ENCODE results near the gene RAB11FIP3. TPM values are rescaled to one million over a fixed set of nuclear protein-coding genes. Genes with fewer than 3 reads are reported as not detected.

Gene RAB11FIP3
- total and polyA plus RNA-seq, 4 donors = 22.0 to 68.8 (median 61.9) TPM

GRCh38 chr16:553601-554296, 128.3 kb downstream of the RAB11FIP3 start:
- H3K36me3 ChIP-seq (ENCODE audit: control insufficient read depth in 1 of 2, insufficient read depth in 2 of 2, low read length in 1 of 2) = no peaks in the 10 kb centered on the region
- H3K4me3 ChIP-seq (ENCODE audit: low read length in 2 of 2) = no peak overlapping the region
- intact Hi-C loops (cut with DNase I) = no loop called here
- 94 to 97% methylated on average over 28 to 33 of the region's 33 CpGs for WGBS, 2 donors
- H3K9me3 ChIP-seq (ENCODE audit: control insufficient read depth, low read length) = no peaks in the 10 kb centered on the region
- H3K27me3 ChIP-seq (ENCODE audit: control insufficient read depth in 1 of 2, insufficient read depth in 2 of 2, low read length in 1 of 2) = no peaks in the 10 kb centered on the region
- no peaks in the 10 kb centered on the region for H3K4me1 ChIP-seq (ENCODE audit: control insufficient read depth in 1 of 2, insufficient read depth in 2 of 2, low read length in 2 of 2)
- no peak for ATAC-seq (ENCODE audit: low FRiP score)
- no peak for DNase-seq
- H3K27ac ChIP-seq (ENCODE audit: low read depth in 1 of 2, low read length in 2 of 2) = no peak overlapping the region

- H3K27me3 ChIP-seq (ENCODE audit: control insufficient read depth in 1 of 2, insufficient read depth in 2 of 2, low read length in 1 of 2) = no peaks in the 10 kb centered on the region
- WGBS, 2 donors = 85 to 88% methylated on average over 11 of the region's 11 CpGs
- no peaks in the 10 kb centered on the region for H3K4me1 ChIP-seq (ENCODE audit: control insufficient read depth in 1 of 2, insufficient read depth in 2 of 2, low read length in 2 of 2)
- H3K9me3 ChIP-seq (ENCODE audit: control insufficient read depth, low read length) = no peaks in the 10 kb centered on the region
- intact Hi-C loops (cut with DNase I) = no loop called here
- no peak overlapping the region for H3K4me3 ChIP-seq (ENCODE audit: low read length in 2 of 2)
- H3K36me3 ChIP-seq (ENCODE audit: control insufficient read depth in 1 of 2, insufficient read depth in 2 of 2, low read length in 1 of 2) = no peaks in the 10 kb centered on the region
- ATAC-seq (ENCODE audit: low FRiP score) (no peak), DNase-seq (no peak)
- no peak overlapping the region for H3K27ac ChIP-seq (ENCODE audit: low read depth in 1 of 2, low read length in 2 of 2)
Measured at GRCh38 chr16:554297-554621, 128.8 kb downstream of the RAB11FIP3 start.

GRCh38 chr16:554640-555365, 129.4 kb downstream of the RAB11FIP3 start:
- ATAC-seq (ENCODE audit: low FRiP score) = no peak
- WGBS, 2 donors = 81 to 85% methylated on average over 47 to 54 of the region's 54 CpGs
- Histone ChIP-seq H3K4me3 (ENCODE audit: low read length in 2 of 2) (no peak overlapping the region), H3K36me3 (ENCODE audit: control insufficient read depth in 1 of 2, insufficient read depth in 2 of 2, low read length in 1 of 2) (no peaks in the 10 kb centered on the region), H3K27ac (ENCODE audit: low read depth in 1 of 2, low read length in 2 of 2) (no peak overlapping the region), H3K27me3 (ENCODE audit: control insufficient read depth in 1 of 2, insufficient read depth in 2 of 2, low read length in 1 of 2) (no peaks in the 10 kb centered on the region), H3K9me3 (ENCODE audit: control insufficient read depth, low read length) (no peaks in the 10 kb centered on the region), H3K4me1 (ENCODE audit: control insufficient read depth in 1 of 2, insufficient read depth in 2 of 2, low read length in 2 of 2) (no peaks in the 10 kb centered on the region)
- intact Hi-C loops (cut with DNase I) = no loop called here
- no peak for DNase-seq

- H3K4me1 ChIP-seq (ENCODE audit: control insufficient read depth in 1 of 2, insufficient read depth in 2 of 2, low read length in 2 of 2) = no peaks in the 10 kb centered on the region
- DNase-seq (no peak), ATAC-seq (ENCODE audit: low FRiP score) (no peak)
- intact Hi-C loops (cut with DNase I) = no loop called here
- no peak overlapping the region for H3K27ac ChIP-seq (ENCODE audit: low read depth in 1 of 2, low read length in 2 of 2)
- H3K4me3 ChIP-seq (ENCODE audit: low read length in 2 of 2) = no peak overlapping the region
- WGBS, 2 donors = 81 to 82% methylated on average over 28 to 32 of the region's 32 CpGs
- no peaks in the 10 kb centered on the region for H3K27me3 ChIP-seq (ENCODE audit: control insufficient read depth in 1 of 2, insufficient read depth in 2 of 2, low read length in 1 of 2)
- H3K9me3 ChIP-seq (ENCODE audit: control insufficient read depth, low read length) = no peaks in the 10 kb centered on the region
- no peaks in the 10 kb centered on the region for H3K36me3 ChIP-seq (ENCODE audit: control insufficient read depth in 1 of 2, insufficient read depth in 2 of 2, low read length in 1 of 2)
Measured at GRCh38 chr16:555528-556473, 130.4 kb downstream of the RAB11FIP3 start.

- no peak for ATAC-seq (ENCODE audit: low FRiP score)
- Histone ChIP-seq H3K9me3 (ENCODE audit: control insufficient read depth, low read length) (no peaks in the 10 kb centered on the region), H3K4me3 (ENCODE audit: low read length in 2 of 2) (no peak overlapping the region), H3K27ac (ENCODE audit: low read depth in 1 of 2, low read length in 2 of 2) (no peak overlapping the region), H3K4me1 (ENCODE audit: control insufficient read depth in 1 of 2, insufficient read depth in 2 of 2, low read length in 2 of 2) (no peaks in the 10 kb centered on the region), H3K36me3 (ENCODE audit: control insufficient read depth in 1 of 2, insufficient read depth in 2 of 2, low read length in 1 of 2) (no peaks in the 10 kb centered on the region), H3K27me3 (ENCODE audit: control insufficient read depth in 1 of 2, insufficient read depth in 2 of 2, low read length in 1 of 2) (no peaks in the 10 kb centered on the region)
- WGBS, 2 donors = 79 to 82% methylated on average over 26 to 32 of the region's 32 CpGs
- intact Hi-C loops (cut with DNase I) = no loop called here
- no peak for DNase-seq
Measured at GRCh38 chr16:556474-557173, 131.2 kb downstream of the RAB11FIP3 start.

GRCh38 chr16:557463-558297, 132.2 kb downstream of the RAB11FIP3 start:
- H3K27ac ChIP-seq (ENCODE audit: low read depth in 1 of 2, low read length in 2 of 2) = no peak overlapping the region
- 84 to 87% methylated on average over 23 of the region's 23 CpGs for WGBS, 2 donors
- no peaks in the 10 kb centered on the region for H3K4me1 ChIP-seq (ENCODE audit: control insufficient read depth in 1 of 2, insufficient read depth in 2 of 2, low read length in 2 of 2)

GRCh38 chr16:558298-559020, 133.0 kb downstream of the RAB11FIP3 start:
- no peaks in the 10 kb centered on the region for H3K27me3 ChIP-seq (ENCODE audit: control insufficient read depth in 1 of 2, insufficient read depth in 2 of 2, low read length in 1 of 2)
- H3K27ac ChIP-seq (ENCODE audit: low read depth in 1 of 2, low read length in 2 of 2) = no peak overlapping the region
- 76 to 85% methylated on average over 22 of the region's 22 CpGs for WGBS, 2 donors
- intact Hi-C loops (cut with DNase I) = no loop called here
- H3K9me3 ChIP-seq (ENCODE audit: control insufficient read depth, low read length) = no peaks in the 10 kb centered on the region
- no peaks in the 10 kb centered on the region for H3K36me3 ChIP-seq (ENCODE audit: control insufficient read depth in 1 of 2, insufficient read depth in 2 of 2, low read length in 1 of 2)
- no peaks in the 10 kb centered on the region for H3K4me1 ChIP-seq (ENCODE audit: control insufficient read depth in 1 of 2, insufficient read depth in 2 of 2, low read length in 2 of 2)
- no peak for ATAC-seq (ENCODE audit: low FRiP score)
- H3K4me3 ChIP-seq (ENCODE audit: low read length in 2 of 2) = no peak overlapping the region
- DNase-seq = no peak

More at GRCh38 chr16:557463-558297, 132.2 kb downstream of the RAB11FIP3 start:
- intact Hi-C loops (cut with DNase I) = no loop called here
- Histone ChIP-seq H3K36me3 (ENCODE audit: control insufficient read depth in 1 of 2, insufficient read depth in 2 of 2, low read length in 1 of 2) (no peaks in the 10 kb centered on the region), H3K9me3 (ENCODE audit: control insufficient read depth, low read length) (no peaks in the 10 kb centered on the region), H3K4me3 (ENCODE audit: low read length in 2 of 2) (no peak overlapping the region), H3K27me3 (ENCODE audit: control insufficient read depth in 1 of 2, insufficient read depth in 2 of 2, low read length in 1 of 2) (no peaks in the 10 kb centered on the region)
- DNase-seq = no peak
- ATAC-seq (ENCODE audit: low FRiP score) = no peak

All from aorta (tissue), 5 donors.